Adrenal gland (tissue), 5 donors: ENCODE data around the gene MMP8.

ENCODE experiments used
- POLR2A ChIP-seq, 2 donors: fragments of 450-650 bp; IDR thresholded peaks; one replicate each; pipeline ENCODE4 v1.6.1; 2017; ENCODE audit warnings: antibody characterized with exemption in 2 of 2, mild to moderate bottlenecking in 2 of 2, moderate library complexity in 1 of 2
- TF ChIP-seq, protein P1 (sequence below), 6 experiments: fragments of 450-650 bp in 4 of 6; fragments of 200-600 bp in 2 of 6; sonication (generic) in 1 of 6; IDR thresholded peaks; 1 replicate in 5 of 6; 2 replicates in 1 of 6; pipeline versions ENCODE4 v1.5.1 to v1.8.0; 2016 to 2021; ENCODE audit warnings: antibody characterized with exemption in 6 of 6, mild to moderate bottlenecking in 2 of 6, moderate library complexity in 1 of 6
- donor health status: DM: no; HTN: no; CAD: no.

DNA sequence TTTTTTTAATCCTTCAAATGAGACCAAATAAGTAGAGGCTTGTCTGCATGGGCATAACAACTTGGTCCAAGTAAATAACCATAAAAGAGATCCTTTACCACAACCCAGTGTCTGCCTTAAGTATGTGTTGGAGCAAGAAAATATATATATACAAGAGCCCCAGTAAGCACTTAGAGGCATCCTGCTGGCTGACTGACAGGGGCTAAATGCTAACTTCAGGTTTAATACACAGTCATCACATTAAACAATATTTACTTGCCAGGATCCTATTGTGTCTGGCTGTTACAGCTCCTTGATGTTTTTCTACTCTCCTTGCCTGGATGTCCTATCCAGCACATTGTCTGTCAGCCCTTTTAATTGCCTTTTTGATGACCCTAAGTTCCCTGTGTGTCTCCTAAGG, 62.1 kb downstream of the MMP8 start:
- TF ChIP-seq, protein P1, sequence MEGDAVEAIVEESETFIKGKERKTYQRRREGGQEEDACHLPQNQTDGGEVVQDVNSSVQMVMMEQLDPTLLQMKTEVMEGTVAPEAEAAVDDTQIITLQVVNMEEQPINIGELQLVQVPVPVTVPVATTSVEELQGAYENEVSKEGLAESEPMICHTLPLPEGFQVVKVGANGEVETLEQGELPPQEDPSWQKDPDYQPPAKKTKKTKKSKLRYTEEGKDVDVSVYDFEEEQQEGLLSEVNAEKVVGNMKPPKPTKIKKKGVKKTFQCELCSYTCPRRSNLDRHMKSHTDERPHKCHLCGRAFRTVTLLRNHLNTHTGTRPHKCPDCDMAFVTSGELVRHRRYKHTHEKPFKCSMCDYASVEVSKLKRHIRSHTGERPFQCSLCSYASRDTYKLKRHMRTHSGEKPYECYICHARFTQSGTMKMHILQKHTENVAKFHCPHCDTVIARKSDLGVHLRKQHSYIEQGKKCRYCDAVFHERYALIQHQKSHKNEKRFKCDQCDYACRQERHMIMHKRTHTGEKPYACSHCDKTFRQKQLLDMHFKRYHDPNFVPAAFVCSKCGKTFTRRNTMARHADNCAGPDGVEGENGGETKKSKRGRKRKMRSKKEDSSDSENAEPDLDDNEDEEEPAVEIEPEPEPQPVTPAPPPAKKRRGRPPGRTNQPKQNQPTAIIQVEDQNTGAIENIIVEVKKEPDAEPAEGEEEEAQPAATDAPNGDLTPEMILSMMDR (IDR thresholded peaks at IDR 0.05): no peak
- no peak for TF ChIP-seq POLR2A (IDR thresholded peaks at IDR 0.05)
